H1 (cell line): ENCODE measurements around the gene PDGFA.

ENCODE experiments used
- GABPA ChIP-seq: IDR thresholded peaks from 2 replicates; pipeline ENCODE4 v1.6.1; 2011; ENCODE audit warnings: mild to moderate bottlenecking, low read length, moderate library complexity, borderline replicate concordance; ENCODE audit not compliant: insufficient read depth
- POLR2A ChIP-seq, 2 experiments: IDR thresholded peaks; 1 replicate in 1 of 2; 2 replicates in 1 of 2; pipeline ENCODE4 v1.6.1; 2011; ENCODE audit warnings: low read depth in 2 of 2, low read length in 2 of 2, mild to moderate bottlenecking in 2 of 2; ENCODE audit errors: control extremely low read depth in 1 of 2
- SP2 ChIP-seq: IDR thresholded peaks from 2 replicates; pipeline ENCODE4 v1.6.1; 2012; ENCODE audit warnings: mild to moderate bottlenecking, low read length, inconsistent platforms
- TF ChIP-seq, protein P1 (sequence below), 3 experiments: IDR thresholded peaks; 1 replicate in 2 of 3; 2 replicates in 1 of 3; pipeline versions ENCODE4 v1.5.1 to v1.6.1; 2011; ENCODE audit warnings: low read length in 3 of 3, mild to moderate bottlenecking in 3 of 3, inconsistent platforms in 2 of 3, low read depth in 1 of 3, moderate library complexity in 1 of 3; ENCODE audit not compliant: insufficient read depth in 1 of 3; ENCODE audit errors: control extremely low read depth in 1 of 3

DNA sequence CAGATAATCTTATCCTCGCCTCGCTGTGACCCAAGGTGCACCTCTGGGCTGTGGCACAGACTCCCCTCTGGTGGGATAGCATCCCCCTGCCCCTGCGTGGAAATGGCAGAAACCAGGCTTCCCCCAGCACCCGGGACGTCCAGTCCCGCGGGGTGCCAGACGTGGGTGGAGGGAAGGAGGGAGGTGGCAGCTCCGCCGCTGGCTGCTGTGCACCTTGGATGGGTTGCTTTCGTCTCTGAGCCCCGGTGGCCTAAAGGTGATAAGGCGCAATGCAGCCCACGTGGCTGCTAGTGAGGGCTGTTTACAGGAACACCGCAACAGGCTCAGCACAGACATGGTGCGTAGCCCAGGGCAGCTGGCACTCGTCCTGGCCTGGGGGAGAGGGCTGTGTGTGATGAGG, 13.6 kb upstream of the PDGFA start:
- TF ChIP-seq GABPA: no peak
- TF ChIP-seq, protein P1, sequence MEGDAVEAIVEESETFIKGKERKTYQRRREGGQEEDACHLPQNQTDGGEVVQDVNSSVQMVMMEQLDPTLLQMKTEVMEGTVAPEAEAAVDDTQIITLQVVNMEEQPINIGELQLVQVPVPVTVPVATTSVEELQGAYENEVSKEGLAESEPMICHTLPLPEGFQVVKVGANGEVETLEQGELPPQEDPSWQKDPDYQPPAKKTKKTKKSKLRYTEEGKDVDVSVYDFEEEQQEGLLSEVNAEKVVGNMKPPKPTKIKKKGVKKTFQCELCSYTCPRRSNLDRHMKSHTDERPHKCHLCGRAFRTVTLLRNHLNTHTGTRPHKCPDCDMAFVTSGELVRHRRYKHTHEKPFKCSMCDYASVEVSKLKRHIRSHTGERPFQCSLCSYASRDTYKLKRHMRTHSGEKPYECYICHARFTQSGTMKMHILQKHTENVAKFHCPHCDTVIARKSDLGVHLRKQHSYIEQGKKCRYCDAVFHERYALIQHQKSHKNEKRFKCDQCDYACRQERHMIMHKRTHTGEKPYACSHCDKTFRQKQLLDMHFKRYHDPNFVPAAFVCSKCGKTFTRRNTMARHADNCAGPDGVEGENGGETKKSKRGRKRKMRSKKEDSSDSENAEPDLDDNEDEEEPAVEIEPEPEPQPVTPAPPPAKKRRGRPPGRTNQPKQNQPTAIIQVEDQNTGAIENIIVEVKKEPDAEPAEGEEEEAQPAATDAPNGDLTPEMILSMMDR (IDR thresholded peaks at IDR 0.05; ENCODE audit: control extremely low read depth in 1 of 3, insufficient read depth in 1 of 3, low read depth in 1 of 3, low read length in 3 of 3): no peak
- no peak for TF ChIP-seq POLR2A (IDR thresholded peaks at IDR 0.05; ENCODE audit: control extremely low read depth in 1 of 2, low read depth in 2 of 2, low read length in 2 of 2)
- TF ChIP-seq SP2: no peak
